GM20000 (cell line): ENCODE data around the gene TERT.
"Not testable (repeated sequence)": the region's sequence is repeated elsewhere in the genome, so short reads cannot be mapped to it uniquely, and the experiment has no call there.

Experiments
- DNase-seq: peaks from one replicate; pipeline ENCODE4 v3.0.0; 2012; ENCODE audit warnings: low spot score
- TF ChIP-seq, protein P1 (sequence below): IDR thresholded peaks from 2 replicates; pipeline ENCODE4 v1.5.1; 2012; ENCODE audit warnings: mild to moderate bottlenecking, control low read depth; ENCODE audit errors: extremely low read depth, missing control alignments

TERT gene

DNA sequence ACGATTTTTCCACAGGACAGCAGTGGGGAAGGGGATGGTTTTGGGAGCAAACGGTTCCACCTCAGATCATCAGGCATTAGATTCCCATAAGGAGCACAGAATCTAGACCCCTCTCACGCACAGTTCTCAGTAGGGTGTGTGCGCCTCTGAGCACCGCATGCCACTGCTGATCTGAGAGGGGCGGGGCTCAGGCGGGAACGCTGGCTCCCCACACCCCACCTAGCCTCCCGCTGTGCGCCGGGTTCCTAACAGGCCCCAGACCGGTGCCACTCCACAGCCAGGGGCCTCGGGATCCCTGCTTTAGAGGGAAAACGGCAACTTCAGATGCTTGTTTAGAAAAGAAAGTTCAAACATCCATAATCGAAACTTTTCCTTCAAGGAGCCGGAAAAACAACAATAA lies 20.4 kb downstream of the TERT start:
- TF ChIP-seq, protein P1, sequence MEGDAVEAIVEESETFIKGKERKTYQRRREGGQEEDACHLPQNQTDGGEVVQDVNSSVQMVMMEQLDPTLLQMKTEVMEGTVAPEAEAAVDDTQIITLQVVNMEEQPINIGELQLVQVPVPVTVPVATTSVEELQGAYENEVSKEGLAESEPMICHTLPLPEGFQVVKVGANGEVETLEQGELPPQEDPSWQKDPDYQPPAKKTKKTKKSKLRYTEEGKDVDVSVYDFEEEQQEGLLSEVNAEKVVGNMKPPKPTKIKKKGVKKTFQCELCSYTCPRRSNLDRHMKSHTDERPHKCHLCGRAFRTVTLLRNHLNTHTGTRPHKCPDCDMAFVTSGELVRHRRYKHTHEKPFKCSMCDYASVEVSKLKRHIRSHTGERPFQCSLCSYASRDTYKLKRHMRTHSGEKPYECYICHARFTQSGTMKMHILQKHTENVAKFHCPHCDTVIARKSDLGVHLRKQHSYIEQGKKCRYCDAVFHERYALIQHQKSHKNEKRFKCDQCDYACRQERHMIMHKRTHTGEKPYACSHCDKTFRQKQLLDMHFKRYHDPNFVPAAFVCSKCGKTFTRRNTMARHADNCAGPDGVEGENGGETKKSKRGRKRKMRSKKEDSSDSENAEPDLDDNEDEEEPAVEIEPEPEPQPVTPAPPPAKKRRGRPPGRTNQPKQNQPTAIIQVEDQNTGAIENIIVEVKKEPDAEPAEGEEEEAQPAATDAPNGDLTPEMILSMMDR: no peak
- no peak for DNase-seq

DNA sequence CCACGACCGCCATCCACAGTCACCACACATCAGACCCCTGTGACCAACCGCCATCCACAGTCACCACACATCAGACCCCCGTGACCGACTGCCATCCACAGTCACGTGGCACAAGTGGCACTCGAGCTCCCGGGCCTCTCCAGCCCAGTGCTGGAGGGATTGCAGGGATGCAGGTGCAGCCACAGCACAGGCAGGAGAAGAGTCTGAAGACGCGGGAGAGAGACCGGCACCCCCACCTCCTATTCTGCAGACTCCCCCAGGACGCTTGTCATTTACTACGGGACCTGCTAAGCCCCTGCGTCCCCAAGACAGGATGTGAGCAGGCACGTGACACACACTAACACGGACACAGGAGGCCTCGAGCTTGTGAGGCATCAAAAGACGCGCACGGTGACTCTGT lies 21.1 kb downstream of the TERT start:
- no peak for DNase-seq
- TF ChIP-seq, protein P1: no peak

DNA sequence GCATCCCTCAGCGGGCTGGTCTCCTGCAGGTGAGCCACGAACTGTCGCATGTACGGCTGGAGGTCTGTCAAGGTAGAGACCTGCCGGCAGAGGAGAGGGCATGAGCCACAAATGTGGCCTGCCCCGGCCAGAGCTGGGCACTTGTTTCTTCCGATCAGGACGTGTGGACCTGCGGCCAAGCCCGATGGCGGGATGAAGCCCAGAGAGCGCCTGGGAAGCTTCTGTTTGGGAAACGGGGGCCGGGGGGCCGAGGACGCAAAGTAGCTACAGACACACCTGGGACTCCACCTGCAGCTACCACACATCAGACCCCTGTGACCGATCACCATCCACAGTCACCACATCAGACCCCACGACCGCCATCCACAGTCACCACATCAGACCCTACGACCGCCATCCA lies 22.7 kb downstream of the TERT start:
- TF ChIP-seq, protein P1: no peak
- no peak for DNase-seq

DNA sequence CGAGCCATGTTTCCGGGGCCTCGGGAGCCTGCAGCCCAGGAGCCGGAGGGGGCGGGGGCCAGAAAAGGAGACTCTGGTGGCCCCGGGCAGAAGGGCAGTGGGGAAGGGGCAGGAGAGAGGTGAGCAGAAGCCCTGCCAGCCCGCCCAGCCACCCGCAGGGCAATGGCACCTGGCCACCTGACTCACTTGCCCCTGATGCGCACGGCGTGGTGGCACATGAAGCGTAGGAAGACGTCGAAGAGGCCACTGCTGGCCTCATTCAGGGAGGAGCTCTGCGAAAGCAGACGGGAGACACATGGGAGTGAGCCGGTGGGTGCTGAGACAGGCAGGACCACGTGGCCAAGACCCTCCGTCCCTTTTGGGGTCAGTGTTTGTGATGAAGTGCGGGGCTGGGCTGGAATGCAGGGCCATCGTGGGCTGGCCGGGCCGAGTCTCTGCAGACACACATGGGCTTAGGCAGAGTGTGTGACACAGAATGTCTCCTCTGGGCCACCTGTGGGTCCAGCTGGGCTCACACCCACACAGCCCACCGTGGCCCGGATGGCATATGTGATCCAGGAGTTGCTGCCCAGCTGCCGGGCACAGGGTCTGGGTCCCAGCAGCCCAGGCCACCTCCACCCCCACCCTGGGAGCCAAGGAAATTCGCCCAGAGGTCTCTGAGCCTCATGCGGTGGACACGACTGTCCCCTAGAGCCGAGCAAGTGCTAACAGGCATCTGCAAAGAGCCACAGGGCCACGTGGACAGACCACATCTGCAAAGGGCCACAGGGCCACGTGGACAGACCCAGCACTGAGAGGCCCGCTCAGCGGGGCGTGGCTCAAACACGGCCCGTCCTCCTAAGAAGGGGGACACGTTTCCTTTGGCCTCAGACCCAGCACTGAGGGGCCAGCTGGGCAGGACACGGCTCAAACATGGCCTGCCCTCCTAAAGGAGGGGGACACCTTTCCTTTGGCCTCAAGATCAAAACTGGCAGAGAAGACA lies 23.6 kb downstream of the TERT start:
- no peak for DNase-seq
- TF ChIP-seq, protein P1: no peak

DNA sequence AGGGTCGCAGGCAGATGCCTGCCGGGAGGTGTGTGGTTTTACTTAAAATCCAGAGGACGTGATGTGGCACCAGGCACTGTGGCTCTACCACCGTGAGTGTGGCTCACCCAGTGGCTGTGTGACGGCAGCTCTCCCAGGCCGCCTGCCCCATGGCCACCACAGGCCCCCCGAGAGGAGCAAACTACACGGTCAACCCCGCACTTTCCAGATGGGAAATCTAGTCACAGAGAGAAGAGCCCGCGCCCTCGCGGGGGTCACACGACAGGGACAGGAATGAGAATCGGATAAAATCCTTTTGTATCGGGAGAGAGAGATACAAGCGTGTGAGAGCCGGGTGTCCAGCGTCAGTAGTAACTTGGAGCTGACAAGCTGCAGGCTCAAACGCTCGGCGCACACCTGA lies 24.4 kb downstream of the TERT start:
- no peak for DNase-seq
- TF ChIP-seq, protein P1: no peak

DNA sequence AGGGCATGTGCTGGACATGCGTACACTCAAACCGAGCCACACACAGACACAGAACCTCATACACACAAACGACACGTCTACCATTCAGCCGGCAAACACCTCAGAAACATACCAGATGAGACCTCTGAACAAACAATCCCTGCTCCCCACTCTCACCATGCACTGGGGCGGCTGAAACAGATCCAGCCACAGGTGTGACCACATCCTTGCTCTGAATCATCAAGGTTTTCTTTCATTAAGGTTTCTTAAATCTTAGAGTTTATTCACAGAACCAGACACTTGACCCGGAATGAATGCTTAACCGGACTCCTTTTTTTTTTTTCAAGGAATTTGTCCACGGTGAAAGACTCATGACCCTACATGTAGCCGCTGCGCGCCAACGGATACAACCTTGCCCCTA lies 26.2 kb downstream of the TERT start:
- no peak for DNase-seq
- TF ChIP-seq, protein P1: no peak

DNA sequence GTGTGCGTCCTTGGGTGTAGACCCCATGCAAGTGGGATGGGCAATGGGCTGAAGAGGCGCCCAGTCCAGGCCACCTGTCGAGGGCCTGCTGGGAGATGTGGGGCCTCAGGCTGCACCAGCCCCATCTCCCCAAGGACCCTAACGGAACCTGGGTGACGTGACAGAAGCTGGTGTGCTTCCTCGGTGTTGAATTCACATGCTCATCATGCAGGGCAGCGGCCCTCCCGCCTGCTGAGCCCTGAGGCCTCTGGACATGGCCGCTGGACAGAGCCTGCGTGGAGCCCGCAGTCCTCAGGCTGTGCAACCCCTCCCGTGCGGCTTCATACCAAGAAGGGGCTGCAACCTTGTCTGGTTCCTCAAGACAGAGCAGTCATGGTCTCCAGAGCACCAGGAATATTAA lies 26.8 kb downstream of the TERT start:
- TF ChIP-seq, protein P1: no peak
- DNase-seq: no peak

DNA sequence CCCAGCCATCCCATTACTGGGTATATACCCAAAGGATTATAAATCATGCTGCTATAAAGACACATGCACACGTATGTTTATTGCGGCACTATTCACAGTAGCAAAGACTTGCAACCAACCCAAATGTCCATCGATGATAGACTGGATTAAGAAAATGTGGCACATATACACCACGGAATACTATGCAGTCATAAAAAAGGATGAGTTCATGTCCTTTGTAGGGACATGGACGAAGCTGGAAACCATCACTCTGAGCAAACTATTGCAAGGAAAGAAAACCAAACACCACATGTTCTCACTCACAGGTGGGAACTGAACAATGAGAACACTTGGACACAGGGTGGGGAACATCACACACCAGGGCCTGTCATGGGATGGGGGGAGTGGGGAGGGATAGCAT lies 27.4 kb downstream of the TERT start:
- not testable (repeated sequence) for DNase-seq
